Measurements from ENCODE around the gene KCNJ14.

KCNJ14 gene

GRCh38 chr19:48508729-48509411 is 53.5 kb downstream of the KCNJ14 start:
- no peak for DNase-seq (ENCODE audit: low spot score)

DNA sequence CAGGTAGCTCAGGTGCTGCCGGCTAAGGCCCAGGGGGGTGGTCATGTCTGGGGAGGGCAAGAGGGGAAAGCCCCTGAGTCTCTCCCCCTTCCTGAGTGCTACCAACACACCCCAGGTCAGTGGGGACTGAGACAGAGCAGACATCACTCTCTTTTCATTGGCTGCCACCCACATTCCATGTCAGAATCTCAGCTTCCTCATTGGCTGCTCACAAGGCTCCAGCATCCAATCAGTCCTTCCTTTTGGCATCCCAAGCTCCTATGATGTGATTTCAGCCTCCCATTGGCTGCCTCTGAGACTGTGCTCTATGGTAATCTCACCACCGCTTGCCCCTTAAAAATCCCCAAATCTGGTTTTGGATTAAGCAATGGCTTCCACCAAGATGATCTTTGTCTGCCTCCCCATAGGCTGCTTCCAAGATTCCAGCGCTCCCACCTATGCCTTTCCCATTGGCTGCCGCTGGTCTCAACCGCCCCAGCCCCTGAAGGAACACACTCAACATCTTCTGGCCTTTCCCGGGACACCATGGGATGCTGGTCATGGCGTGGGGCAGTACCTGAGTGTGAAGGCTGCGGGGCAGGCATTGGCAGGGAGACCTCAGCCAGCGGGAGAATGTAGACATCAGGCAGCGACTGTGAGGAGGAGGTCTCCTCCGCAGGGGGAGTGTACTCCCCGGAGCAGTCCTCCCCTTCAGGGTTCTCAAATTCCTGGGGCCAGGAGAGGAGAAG is 54.3 kb downstream of the KCNJ14 start:
- peak; percentile 59 for DNase-seq (ENCODE audit: low spot score)

GRCh38 chr19:48510421-48511268 is 55.3 kb downstream of the KCNJ14 start:
- peak; percentile 90 for DNase-seq (ENCODE audit: low spot score)

DNA sequence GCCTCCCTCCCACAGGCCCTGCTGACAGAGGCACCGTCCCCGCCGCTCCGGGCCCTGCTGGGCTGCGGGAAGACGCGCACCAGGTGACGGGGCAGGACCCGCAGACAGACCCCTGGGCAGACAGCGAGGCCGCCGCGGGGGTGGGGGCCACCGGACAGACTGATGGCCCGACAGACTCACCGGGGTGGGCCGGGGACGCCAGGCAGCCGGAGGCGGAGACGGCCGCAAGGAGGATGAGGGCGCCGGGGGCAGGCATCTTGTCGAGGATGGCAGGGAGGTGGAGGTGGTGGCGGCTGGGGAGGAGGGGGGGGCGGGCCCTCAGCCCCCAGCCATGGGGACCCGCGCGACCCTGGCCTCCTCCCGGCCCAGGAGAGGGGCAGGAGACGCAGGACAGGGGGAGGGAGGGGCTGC is 56.0 kb downstream of the KCNJ14 start:
- no peak for DNase-seq (ENCODE audit: low spot score)

- peak; percentile 99 for DNase-seq (ENCODE audit: low spot score)
Measured at GRCh38 chr19:48511800-48512503, 56.6 kb downstream of the KCNJ14 start, which contains the start of gene LMTK3. Gene LMTK3, minus strand, starts transcription at chr19:48511835. Its CDS starts 259 bp downstream, at chr19:48511576.

DNA sequence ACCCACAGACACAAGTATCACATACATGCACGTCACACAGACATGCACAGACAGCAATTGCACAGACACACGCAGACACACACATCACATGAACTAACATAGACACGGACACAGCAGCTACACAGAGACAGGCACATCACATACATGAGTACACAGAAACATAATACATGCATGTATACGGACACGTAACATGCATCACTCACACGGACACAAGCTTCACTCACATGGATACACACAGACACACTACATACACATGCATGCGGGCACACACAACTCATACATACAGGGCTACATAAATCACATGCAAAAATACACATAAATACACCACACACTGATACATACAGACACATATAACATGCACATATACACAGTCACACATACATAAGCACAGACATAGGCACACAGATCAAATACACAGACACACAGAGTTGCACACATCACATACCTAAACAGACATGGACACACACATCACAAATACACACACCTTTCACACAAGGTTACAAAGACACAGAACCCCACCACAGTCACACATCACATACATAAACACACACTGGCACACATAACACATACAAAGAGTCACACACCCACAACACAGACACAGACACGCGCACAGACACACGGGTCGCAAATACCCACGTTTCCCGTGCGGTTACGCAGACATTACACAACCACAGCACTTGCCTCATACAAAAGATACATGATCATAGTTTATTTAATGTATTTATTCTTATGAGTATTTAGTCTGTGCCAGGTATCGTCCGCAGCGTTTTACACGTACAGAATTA is 57.3 kb downstream of the KCNJ14 start:
- no peak for DNase-seq (ENCODE audit: low spot score)

DNA sequence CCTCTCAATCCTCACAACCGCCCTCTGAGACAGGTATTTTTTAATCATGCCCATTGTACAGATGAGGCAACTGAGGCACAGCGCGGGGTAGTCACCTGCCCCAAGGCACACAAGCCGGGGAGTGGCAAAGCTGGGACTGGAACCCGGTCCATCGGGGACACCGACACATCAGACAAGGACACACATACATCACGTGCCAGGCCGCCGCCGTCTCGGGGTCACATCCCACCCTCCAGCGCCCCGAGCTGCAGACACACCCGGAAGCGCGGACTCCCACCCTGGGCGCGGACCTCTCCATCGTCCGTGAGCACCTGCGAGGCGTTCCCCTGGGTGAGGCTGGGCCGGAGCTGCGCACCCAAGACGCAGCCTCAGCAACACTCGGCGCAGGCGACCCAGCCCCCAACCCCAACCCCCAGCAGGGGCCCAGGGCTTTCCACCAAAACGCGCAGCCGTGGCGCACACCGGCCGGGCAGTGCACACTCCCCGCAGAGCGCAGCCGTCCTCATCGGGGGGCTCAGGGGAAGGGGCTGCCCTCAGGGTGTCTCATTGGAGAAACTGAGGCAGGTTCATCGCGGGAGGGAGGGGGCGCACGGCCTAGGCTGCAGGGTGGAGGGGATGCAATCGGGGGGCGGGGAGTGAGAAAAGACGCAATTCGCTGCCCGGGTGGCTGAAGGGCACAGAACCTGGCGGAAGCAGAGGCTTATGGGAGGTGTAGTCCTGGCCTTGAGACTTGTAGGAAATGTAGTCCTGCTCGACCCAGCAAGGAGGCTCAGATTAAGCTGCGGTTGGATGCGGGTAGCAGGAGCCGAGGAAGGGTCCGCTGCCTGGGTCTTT is 58.1 kb downstream of the KCNJ14 start:
- peak; percentile 97 for DNase-seq (ENCODE audit: low spot score)

- no peak for DNase-seq (ENCODE audit: low spot score)
Measured at GRCh38 chr19:48514123-48514458, 58.7 kb downstream of the KCNJ14 start.

- peak; percentile 29 for DNase-seq (ENCODE audit: low spot score)
Measured at GRCh38 chr19:48516536-48516935, 61.2 kb downstream of the KCNJ14 start.
